Measurements from ENCODE around the gene SELENOH.

DNA sequence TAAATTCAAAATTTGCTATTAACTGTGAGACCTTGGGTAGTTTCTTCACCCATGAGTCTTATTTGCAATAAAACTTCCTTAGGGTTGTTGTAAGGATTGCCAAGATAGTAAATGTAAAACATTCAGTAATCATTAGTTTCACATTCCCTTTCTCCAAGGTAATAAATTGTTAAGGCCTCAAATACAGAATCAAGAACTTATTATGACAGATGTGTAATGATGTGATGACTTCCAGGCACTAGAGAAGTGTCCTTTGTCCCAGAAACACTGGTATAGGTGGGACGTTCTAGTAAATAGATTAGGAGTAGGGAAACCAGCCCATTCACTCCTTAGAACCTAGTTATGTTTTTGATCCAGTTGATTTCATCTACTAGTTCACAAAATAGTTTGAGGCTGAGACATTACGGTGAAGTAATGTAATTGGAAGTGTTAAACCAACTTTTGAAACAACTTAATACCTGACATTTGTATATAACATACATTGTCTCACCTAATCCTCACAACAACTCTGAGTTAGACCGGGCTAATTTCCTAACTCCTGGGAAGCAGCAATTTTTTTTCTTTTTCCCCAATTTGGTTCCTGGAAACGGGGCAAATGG is 45.8 kb downstream of the SELENOH start:
- TF ChIP-seq, protein P1, sequence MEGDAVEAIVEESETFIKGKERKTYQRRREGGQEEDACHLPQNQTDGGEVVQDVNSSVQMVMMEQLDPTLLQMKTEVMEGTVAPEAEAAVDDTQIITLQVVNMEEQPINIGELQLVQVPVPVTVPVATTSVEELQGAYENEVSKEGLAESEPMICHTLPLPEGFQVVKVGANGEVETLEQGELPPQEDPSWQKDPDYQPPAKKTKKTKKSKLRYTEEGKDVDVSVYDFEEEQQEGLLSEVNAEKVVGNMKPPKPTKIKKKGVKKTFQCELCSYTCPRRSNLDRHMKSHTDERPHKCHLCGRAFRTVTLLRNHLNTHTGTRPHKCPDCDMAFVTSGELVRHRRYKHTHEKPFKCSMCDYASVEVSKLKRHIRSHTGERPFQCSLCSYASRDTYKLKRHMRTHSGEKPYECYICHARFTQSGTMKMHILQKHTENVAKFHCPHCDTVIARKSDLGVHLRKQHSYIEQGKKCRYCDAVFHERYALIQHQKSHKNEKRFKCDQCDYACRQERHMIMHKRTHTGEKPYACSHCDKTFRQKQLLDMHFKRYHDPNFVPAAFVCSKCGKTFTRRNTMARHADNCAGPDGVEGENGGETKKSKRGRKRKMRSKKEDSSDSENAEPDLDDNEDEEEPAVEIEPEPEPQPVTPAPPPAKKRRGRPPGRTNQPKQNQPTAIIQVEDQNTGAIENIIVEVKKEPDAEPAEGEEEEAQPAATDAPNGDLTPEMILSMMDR (IDR thresholded peaks at IDR 0.05), result no peak
- TF ChIP-seq POLR2A (IDR thresholded peaks at IDR 0.05), result no peak

Measured in esophagus squamous epithelium (tissue), 4 donors.